Colon (tissue), 2 donors: ENCODE measurements around the gene TAS2R41.
"Not testable (repeated sequence)": the region's sequence is repeated elsewhere in the genome, so short reads cannot be mapped to it uniquely, and the experiment has no call there.

Experiments used
- FAIRE-seq: peaks from 2 replicates; lab custom pipeline; 2012; peaks lifted over from hg19 to GRCh38; lab: Jason Lieb, UNC
- donor health status: control.
- donor health status: control.

The TAS2R41 gene

DNA sequence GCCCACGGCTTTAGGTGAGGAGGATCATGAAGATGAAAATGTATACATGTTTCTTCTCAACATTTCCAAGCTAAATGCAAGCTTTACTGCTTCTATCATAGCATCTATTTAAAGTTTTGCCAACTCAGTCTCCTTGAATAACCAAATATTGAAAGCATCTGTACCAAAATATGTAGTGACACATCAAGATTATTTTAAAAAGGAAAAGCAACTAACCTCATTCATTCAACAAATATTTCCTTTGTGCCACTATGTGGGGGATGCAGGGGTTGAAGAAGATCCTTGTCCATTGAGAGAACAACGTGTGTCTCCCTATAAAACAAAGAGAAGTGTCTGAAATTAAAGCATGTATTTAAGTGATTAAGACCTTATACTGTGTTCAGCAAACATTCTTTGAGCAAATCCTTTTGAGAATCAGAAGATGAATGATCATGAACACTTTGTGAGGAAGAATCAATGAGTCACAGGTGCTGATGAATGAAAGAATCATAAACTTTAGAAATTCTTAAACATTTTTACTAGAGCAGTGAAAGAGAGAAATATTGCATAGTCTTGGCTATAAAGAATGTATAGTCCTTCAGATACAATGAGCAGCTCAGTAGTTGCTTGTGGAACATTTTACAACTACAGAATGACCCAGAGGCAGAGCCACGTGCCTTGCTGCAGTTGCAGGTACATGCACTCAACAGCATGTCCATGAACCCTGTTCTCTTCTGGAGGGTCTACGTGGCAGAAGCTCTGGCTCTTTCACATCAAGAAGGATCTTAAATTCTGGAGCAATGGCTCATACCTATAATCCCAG, 20.5 kb upstream of the TAS2R41 start:
- FAIRE-seq, result no peak

DNA sequence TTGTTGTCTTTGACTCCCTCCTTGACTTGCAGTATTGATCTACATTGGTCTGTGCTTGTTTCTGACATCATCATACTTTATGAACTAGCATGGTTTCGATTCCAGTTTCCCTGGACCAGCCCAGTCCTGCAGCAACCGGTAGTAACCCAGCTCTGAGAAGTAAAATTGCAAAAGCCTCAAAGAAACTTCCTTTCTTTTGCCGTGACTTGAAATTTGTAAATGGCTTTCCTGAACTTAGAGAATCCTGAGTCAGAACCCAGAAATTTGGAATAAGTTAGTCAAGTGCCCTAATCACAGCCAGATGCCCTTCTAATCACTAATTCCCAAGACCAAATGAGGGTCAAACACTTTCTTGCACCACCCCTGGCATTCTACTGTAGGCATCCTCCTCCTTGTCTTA, 19.4 kb upstream of the TAS2R41 start:
- FAIRE-seq, result no peak

- no peak for FAIRE-seq
These were observed 19.0 kb upstream of the TAS2R41 start for GRCh38 chr7:143458681-143459080.

DNA sequence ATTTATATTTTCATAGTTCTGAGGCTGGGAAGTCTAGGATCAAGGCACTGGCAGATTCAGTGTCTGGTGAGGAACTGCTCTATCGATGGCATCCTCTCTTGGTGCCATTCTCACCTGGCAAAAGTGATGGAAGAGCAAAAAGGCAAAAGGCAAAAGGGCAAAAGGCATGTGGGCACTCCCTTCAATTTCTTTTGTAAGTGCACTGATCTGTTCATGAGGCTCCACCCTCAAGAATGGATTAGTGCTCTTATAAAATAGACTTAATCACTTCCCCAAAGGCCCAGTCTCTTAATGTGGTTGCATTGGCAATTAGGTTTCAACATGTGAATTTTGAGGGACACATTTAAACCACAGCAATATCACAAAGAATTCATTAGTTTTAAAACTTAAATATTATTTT, 18.3 kb upstream of the TAS2R41 start:
- no peak for FAIRE-seq

DNA sequence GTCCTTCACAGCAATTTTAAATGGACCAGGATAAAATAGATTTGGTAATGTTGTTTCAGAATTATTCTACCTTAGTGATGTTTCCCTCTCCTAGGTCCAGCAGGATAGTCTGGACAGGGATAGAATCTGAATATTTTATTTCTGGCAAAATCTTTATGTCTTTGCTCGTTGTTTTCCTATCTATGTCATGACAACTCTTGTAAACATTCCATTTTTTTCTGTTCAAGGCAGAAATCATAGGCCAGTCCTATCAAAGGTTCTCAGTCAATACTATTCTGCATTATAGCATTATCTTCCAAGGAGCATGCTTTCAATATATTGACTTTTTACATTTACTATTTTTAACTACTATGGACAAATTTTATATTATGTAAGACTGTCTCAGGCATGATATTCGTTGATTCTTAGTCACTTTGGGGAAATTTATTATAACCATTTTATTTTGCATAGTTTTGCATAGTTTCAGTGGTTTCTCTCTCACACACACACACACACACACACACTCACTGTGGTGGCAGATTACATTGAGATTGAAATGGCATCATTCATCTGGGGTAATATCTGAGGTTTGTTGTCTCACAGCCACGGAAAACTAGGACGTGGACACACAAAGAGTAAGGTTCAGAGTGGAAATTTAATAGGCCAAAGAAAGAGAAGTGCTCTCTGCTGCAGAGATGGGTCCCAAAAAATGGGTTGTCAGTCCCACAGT, 17.2 kb upstream of the TAS2R41 start:
- no peak for FAIRE-seq

DNA sequence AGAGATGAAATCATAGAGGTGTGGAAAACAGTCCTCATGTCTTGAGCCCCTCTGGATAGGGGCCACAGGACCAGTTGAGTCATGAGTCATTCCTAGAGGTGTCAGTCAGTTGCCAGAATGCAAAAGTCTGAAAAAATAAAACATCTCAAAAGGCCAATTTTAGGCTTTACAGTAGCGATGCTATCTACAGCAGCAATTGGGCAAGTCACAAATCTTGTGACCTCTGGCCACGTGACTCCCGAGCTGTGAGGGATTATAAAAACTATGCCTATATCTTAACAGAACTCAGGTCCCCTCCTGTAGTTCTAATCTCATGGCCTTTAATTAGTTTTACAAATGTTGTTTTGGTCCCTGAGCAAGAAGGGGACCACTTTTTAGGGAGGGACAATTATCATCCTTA, 15.6 kb upstream of the TAS2R41 start:
- FAIRE-seq, result no peak

- FAIRE-seq, result no peak
These were observed 14.1 kb upstream of the TAS2R41 start for GRCh38 chr7:143463556-143463955.

- no peak for FAIRE-seq
These were observed 13.7 kb upstream of the TAS2R41 start for GRCh38 chr7:143463957-143464356.

GRCh38 chr7:143467724-143468123, 9.9 kb upstream of the TAS2R41 start:
- FAIRE-seq, result no peak

DNA sequence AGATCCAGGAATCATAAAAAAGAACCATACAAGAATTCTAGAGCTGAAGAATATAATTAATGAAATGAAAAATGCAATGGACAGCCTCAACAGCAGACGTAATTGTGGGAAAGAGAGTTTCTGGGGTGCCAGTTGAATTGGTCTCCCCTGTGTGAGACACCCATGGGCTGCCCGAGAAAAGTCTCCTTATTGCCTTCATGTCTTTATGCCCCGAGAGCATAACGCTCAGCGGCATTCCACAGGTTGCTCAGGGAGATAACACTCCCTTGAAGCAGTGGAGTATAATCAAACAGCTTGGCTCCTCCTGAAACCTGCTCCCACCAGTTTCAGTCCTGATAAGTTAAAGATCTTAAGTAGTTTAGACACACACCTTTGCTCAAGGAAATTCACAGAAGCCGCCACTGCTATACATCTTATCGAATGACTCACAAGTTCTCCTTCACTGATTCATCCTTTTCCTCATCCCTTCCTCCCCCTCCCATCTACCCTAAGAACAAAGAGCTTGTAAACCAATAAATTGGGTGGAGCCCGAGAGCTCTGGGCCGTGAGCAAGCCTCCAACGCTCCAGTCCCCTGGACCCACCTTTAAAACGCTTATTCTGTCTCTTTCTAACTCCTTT, 5.5 kb upstream of the TAS2R41 start:
- FAIRE-seq, result not testable (repeated sequence)

GRCh38 chr7:143479055-143479766, 1.5 kb downstream of the TAS2R41 start:
- no peak for FAIRE-seq

GRCh38 chr7:143480501-143480900, 2.8 kb downstream of the TAS2R41 start:
- FAIRE-seq, result no peak

DNA sequence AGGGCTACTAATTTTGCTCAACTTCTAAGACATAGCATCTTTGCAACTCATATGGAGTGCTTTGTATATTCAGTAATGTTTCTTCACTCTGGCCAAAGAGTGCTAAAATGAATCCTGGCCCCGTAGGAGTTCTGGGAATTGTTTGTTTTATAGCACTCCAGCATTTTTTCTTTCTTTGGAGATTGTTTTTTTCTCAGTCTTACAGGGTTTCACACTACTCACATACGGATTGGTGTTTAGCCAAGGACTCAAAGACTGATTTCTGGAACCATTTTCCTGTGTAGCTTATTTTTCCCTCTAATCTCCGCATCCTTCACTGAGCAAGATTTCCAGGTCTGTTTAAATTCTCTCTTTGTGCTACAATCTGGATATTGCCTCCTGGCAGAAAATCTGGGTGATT, 6.4 kb downstream of the TAS2R41 start:
- no peak for FAIRE-seq

DNA sequence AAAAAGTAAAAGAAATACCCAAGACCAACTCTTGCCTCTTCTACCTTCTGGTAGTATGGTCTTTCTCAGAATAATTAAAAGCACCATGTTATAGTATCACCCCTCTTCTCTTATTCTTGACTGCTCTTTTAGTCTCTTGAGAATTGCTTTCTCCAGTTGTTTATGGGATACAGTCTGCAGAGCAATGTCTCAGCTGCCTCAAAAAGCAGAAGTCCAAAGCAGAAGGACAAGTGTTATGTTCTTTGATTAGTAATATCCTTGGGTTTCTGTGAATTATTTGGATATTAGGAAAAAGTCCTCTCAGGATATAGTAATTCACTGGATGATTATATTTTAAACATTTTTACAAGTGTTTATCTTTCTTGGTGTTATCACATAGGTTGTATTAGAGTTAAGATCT, 7.4 kb downstream of the TAS2R41 start:
- FAIRE-seq, result no peak

DNA sequence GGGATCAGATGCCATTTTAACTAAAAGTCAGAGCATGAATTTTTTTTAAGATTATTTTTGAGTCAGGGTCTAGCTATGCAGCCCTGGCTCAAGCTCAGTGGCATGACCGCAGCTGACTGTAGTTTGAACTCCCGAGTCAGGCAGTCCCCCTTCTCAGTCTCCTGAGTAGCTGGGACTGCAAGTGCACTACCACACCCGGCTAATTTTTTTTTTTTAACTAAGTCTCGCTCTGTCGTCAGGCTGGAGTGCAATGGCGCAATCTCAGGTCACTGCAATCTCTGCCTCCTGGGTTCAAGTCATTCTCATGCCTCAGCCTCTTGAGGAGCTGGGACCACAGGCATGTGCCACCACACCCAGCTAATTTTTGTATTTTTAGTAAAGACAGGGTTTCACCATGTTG, 7.8 kb downstream of the TAS2R41 start:
- no peak for FAIRE-seq

DNA sequence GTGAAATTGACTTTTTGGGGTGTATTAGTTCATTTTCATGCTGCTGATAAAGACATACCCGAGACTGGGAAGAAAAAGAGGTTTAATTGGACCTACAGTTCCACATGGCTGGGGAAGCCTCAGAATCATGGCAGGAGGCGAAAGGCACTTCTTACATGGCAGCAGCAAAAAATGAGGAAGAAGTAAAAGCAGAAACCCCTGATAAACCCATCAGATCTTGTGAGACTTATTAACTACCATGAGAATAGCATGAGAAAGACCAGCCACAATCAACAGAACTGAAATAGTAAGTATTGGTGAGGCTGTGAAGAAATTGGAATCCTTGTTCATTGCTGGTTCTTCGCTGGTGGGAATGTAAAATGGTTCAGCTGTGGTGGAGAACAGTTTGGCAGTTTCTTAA, 8.6 kb downstream of the TAS2R41 start:
- FAIRE-seq, result not testable (repeated sequence)

GRCh38 chr7:143487061-143487460, 9.4 kb downstream of the TAS2R41 start:
- FAIRE-seq, result no peak

DNA sequence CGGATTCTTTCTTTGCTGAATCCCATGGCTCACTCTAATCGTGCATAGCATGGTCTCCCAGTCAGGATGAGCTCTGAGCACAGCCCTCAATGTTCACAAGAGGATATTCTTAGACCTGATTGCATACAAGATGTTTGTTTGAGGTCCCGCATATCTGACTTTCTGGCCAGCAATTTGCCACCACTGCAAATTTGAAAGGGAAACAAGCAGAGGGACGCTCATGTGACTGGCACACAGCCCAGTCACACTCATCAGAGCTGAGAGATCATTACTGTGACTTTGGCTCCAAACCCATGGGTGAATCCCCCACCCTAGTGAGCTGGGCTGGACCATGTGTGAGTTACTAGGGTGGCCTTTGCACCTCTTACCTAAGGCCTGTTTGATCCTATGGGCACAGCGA, 9.9 kb downstream of the TAS2R41 start:
- no peak for FAIRE-seq

GRCh38 chr7:143490717-143491306, 13.1 kb downstream of the TAS2R41 start:
- no peak for FAIRE-seq

DNA sequence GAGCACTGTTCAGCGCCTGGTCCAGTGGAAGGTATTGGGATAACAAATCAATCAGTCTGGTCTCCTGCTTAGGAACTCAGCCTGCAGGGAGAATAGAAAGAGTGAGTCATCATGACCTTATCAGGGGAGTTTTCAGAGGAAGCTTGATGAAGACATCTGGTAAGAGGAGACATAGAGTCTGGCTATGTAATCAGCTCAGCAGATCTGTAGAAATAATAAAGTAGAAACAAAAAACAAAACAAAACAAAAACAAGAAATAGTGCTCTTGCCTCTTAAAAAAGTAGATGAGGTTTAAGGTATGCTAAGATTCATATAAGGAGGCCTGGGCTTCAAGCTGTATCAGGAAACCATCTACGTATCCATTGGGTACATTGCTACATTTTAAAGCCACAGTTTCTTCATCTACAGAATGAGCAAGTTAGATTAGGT, 14.4 kb downstream of the TAS2R41 start:
- FAIRE-seq, result no peak

GRCh38 chr7:143492799-143493739, 15.4 kb downstream of the TAS2R41 start:
- FAIRE-seq, result no peak
